GM19023 (cell line): ENCODE measurements around the gene ANKRD39.
"Not testable (repeated sequence)": the region's sequence is repeated elsewhere in the genome, so short reads cannot be mapped to it uniquely, and the experiment has no call there.

Experiments used
- ATAC-seq: cut with Tn5 transposase; IDR thresholded peaks from one replicate; pipeline ENCODE4 v1.9.1; 2021; ENCODE audit warnings: mild to moderate bottlenecking, moderate library complexity; ENCODE audit not compliant: unreplicated experiment

ANKRD39 gene

DNA sequence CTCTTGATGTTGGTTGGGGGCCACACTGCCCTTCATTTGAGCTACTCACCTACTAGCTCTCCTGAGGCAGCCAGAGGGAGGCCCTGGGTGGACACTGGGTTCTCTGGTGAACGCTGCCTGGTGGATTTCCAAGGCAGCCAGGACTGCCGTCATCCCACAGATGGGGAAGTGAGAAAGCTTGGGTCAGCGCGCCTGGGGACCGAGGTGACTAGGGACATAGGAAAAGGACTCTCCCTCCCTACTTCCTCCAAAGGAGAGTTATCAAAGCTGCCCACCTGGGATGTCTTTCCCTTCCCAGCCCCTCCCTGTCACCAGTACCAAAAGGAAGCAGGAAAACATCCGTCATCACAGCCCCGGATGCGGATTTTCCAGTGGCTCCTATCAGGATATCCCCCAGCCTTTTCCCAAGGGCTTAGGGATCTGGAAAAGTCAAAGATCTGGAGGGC is 15.9 kb upstream of the ANKRD39 start:
- no peak for ATAC-seq

DNA sequence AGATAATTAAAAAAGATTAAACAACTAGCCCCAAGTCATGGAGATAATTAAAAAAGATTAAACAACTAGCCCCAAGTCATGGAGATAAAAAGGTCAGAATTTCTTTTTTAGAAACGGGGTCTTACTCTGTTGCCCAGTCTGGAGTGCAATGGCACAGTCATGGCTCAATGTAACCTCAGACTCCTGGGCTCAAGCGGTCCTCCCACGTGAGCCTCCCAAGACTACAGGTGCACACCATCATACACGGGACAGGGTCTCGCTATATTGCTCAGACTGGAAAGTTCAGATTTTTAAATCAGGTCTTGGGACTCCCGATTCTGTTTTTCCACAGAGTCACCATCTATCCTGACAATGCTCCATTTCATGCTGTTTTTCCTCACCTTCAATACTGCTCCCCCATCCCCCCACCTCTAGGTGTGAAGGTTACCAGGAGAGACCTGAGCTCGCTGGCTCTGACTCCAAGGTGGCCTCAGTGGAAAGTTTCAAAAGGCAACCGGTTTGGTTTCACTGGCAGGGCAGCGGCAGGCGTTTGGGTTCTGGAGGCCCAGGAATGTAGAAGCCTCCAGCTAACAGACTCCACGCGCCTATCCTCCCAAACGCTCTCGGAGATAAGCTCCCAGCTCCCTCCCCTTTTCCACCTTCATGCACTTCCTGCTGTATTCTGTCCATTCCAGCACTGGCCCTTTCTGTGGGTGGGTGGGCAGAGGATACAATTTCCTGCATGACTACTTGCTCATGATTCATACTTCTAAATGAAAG is 15.0 kb upstream of the ANKRD39 start:
- ATAC-seq = no peak

DNA sequence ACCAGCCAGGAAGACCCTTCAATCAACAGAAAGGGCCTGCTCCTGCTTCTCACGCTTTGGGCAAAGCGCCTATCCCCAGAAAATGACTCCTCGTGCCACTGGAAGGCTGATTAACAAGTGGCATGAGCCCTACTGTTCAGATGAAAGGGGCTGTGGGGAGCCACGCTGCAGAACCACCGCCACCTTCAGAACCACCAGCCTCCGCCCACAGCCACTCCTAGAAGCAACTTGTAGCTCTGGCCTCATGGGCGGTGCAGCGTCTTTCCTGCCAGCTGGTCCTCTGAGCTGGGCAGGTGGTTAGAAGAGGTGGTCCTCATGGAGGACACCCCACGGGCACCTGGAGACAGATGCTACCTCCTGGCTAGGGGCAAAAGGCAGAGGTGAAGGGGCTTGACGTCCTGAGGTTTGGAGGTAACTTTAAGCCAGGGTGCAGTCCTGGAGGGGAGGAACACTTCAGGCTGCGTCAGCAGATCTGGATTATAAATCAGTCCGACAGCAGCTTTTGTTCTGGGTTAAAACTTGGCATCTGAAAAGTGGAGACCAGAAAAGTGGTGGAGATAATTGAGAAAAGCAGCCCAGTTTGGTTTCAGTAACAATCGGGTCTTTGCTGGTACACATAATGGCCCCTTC is 12.9 kb upstream of the ANKRD39 start:
- no peak for ATAC-seq

DNA sequence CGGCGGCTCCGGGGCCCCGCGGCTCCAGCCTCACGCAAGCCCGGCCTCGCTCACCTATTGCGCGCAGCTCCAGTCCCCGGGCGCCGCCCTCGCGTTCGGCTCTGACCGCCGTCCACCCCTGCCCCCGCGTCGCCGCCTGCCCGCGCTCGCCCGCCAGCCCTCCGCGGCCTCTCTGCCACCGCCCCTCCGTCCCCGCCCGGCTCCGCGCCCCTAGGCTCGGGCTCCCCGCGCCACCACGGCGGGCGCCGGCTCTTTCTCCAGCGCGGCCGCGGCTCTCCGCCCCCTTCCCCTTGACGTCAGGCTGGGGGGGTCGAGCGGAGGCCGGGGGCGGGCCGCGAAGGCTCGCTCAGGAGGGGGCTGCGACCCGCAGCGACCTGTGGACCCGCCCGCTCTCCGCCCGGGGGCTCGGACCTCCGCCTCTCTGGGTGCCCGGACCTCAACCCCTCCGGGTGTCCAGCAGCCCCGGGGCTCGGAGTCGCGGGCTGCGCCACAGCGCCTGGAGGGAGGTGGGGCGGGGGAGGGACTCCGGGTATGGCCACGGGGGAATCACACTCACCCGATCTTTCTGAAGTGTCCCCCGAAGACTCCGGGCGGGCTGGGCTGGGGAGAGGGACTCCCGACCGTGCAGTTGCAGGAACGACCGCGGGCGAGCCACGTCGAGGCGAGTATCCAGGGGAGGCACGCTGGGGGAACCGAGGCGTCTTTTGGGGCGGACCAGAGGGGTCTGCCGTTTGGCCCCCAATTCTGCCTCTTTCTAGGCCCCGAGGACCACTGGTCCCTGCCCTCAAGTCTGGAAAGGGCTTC is 12.2 kb upstream of the ANKRD39 start, which contains the start of gene SEMA4C:
TSS of gene SEMA4C (minus strand) at position 259 of the 804 bp plus-strand sequence. CDS start 2,194 bp downstream, outside the sequence.
- peak; percentile 30 for ATAC-seq

DNA sequence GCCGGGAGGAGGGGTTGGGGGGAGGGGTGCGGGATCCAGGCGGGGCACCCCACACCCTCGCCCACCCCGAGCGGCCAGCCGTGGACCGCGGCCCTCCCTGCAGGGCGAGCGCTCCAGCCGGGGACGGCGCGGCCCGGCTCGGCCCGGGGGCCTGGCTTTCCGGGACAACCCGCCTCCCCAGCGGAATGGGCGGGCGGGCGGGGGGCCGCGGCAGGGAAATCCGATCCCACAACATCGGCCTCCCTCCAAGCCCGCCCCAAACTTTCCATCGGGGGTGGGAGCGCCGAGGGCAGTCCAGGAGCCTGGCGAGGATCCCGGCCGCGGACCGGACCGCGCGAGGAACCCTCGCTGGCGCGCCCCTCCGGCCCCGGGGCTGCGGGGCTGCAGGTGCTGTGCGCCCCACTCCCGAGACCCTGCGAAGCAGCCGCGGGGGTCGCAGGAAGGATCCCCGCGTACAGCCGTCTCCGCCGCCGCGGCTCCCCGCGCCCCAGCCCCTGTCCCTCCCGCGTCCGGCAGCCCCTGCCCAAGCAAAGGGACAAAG is 11.5 kb upstream of the ANKRD39 start:
- ATAC-seq = peak; percentile 20

DNA sequence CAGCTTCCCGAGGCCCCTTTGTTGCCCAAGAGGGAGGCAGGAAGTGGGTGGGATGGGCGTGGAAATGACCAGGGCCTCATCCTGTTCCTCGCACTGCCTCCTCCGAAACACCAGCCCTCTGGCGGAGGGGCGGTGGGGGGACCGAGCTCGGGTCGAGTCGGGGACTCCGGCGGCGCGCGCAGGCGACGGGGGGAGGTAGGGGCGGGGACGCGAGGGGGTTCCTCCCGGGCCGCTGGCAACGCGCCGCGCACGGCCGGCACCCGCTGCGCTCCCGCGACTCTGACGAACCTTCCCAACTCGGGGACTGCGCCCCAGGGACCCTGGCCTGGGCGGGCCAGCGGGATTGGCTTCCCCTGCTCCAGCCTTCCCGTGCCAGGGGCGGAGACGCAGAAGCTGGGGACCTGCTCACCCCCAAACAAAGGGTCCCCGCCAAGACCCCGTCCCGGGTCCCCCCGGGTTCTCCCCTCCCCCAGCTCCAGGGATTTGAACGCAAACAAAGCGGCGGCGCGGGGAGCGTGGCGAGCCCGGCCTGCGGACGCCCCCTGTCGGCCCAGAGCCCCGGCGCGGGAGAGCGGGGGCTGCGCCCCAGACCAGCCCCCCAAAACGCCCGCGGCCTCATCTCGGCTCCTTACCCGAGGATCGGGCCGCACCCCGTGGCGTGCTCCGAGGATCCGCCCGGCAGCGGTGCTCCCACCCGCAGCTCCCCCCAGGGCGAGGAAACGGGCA is 10.9 kb upstream of the ANKRD39 start:
- peak; percentile 37 for ATAC-seq

DNA sequence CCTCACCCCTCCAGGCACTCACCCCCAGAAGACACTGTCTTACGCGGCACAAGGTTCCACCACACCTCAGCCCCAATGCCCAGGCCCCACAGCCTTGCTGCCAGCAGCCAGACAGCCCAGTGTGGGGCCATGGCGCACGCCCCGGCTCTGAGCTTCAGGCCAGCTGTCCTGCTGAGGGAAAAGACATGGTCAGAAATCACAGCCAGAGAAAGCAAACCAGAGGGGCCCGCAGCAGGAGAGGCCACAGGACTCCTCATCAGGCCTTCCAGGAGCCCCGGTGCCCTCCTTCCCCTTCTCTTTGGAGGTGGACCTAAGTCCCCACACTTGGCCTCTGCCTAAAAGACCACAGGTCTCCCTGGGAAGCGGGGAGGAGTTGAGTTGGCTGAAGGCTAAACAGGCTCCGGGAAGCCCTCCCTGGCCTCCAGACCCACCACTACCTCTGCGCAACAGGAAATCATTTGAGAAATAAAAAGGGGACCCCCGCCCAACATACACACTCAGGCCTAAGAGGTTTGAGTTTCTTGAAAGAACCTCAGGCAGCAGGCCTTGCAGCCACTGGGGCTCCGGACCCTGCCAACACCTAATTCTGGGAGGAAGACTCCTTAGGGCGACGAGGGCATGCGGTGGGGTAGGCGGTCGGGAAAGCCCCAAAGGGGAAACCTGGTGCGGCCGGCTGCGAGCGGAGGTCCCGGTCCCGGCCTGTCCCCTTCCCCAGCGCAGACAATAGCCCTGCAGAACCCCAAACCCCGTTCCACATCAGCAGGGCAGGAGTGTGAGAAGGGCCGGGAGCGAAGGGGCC is 10.1 kb upstream of the ANKRD39 start:
- no peak for ATAC-seq

DNA sequence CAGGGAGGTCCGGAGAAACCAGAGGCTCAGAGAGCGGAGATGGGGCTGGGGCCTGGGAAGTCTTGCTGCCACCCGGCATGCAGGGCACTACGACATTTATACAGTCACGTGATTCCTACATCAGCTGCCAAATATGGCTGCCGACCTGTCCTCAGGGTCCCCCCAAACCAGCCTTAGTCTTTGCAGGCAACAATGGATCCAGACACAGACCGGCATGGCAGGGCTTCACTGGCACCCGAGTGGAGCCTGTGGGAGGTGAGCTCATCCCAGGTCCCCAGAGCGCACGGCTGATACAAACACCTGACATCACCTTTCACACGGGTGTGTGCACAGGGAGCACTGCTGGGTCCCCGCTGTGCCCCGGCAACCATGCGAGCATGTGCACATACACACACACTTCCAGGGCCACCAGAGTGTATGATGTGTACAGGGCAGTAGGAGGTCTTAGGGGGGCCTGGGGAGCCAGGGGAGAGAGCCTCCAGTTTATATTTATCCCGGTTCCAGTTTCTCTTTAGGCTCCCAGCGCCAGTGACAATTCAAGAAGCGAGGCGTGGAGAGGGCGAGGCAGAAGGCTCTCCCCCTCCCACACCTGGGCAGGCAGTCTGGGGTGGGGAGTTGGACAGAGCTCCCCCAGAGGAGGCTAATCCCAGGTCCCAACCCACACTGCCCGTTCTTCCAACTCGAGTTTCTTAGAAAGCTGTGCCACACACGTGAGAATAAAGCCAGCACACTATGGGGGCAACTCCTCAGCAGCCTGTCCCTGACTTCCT is 9.4 kb upstream of the ANKRD39 start:
- ATAC-seq = no peak

DNA sequence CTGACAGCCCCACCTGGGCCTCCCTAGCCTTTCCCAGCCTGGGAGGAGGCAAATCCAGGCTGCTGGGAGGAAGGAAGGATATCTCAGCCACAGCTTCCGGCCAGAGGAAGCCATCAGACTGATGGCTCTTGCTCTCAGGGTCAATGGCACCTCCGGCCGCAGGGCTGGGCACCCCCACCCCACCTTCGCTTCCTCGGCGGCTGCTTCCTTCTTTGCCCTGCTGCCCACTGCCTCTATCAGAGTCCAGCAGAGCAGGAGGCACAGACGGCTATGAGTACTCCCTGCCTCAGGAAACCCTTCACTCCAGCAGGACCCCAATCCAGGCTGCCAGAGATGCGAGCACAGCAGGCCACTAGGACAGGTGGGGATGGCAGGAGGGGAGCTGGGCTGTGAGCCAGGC is 8.8 kb upstream of the ANKRD39 start:
- ATAC-seq = no peak

DNA sequence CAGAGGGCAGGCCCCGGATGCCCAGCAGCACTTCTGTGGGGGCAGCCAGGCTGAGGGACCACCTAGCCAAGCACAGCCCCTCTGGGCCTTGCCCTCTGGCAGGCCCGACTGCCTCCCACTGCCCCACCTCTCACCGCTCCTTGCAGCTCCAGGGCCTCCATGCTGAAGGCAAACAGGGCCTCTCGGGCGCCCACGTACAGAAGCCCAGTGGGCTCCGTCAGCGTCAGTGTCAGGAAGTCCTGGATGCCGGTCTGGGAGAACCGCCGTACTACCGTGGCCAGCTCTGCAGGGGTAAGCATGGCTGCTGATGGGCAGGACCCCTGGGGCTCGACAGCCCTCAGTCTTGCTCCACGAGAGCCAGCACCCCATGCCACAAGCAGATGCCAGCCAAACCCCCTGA is 8.3 kb upstream of the ANKRD39 start:
- ATAC-seq = no peak

DNA sequence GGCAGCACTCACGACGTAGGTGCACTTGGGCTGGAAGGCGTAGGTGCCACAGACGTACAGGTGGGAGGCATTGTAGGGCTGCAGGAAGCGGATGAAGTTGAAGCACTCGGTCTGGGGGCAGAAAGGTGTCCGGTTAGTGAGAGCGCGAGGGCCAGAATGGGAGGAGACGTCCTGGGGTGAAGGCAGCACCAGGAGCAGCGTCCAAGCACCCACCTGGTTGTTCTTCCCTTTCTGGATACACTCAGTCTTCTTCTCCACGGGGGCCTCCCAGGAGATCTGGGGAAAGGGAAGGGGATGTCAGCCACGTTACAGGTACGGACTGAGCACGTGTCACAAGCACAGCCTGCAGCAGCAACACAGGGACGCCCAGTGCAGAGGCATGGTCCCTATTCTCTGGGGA is 7.8 kb upstream of the ANKRD39 start:
- no peak for ATAC-seq

DNA sequence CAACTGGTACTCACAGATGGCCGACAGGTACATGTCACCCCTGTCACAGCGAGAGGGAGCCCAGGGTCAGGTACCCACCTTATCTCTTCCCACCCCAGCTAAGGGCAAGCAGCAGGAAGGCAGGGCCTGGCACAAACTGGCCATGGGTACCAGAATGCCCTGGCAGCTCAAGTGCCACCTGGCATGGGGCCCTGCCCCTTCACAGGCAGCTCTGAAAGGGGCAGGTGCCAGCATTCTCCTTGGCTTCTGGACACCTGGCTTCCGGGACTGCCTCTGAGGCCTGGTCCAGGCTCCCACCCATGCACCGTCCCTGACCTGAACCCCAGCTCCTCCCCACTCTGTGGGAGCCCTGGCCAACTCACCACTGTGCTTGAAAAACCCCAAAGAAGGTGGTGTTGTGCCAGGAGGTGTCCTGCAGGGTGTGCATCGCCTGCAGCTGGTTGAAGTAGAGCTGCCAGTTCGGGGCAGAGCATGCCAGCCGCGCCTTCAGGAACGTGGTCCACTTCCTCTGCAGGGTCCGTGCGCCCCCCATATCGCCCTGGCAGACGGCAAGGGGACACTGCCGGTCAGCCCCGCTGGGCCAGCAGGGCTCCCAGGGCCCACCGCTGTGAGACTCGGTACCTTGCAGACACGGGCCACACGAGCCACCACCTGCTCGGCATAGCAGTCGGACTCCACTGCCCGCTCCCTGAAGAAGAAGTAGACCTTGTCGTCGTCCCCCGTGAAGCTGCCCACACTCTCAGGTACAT is 6.7 kb upstream of the ANKRD39 start:
- no peak for ATAC-seq

DNA sequence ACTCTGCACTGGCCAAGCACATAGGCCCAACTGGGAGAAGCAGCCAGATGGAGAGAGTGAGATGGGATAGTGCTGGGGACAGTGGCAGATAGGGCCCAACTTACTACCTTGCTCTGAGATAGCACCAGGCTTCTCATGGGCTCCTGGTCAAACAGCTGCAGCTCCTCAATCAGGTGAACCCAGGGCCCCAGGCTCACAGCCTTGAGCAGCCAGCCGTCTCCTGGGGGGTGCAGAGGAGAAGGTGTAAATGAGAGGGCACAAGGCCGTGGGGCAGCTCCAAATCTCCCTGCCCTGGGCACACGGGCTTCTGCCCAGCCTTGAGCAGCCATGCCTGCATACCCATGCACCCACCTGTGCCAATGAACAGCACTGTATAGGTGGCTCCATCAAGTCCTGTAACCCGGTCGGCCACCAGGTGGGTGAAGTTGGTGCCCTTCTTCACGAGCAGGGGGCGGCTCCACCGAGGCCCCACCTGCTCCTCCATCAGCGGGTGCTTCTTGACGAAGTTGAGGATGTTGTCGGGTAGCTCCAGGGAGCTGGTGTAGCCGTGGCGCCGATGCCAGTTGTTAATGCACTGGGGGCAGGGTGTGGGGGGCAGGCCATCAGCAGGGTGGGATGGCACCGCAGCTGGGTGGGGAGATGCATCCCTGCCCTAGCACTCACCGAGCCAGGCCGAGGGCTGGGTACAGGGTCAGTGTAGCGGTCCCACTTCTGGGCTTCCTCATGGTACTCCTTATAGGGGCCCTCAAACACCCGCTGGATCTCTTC is 5.9 kb upstream of the ANKRD39 start:
- no peak for ATAC-seq

DNA sequence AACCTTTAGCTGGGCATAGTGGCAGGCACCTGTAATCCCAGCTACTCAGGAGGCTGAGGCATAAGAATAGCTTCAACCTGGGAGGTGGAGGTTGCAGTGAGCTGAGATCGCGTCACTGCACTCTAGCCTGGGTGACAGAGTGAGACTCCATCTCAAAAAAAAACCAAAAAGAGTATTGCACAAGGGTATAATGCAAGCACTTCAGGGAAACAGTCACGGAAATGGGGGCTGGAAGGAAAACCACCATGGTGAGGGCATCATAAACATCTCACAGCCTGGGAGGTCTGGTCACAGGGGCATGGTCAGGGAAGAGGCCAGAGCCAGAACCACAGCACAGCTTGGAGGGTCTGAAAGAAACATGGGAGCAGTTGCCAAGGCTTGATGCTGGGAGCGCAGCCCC is 5.2 kb upstream of the ANKRD39 start:
- not testable (repeated sequence) for ATAC-seq

DNA sequence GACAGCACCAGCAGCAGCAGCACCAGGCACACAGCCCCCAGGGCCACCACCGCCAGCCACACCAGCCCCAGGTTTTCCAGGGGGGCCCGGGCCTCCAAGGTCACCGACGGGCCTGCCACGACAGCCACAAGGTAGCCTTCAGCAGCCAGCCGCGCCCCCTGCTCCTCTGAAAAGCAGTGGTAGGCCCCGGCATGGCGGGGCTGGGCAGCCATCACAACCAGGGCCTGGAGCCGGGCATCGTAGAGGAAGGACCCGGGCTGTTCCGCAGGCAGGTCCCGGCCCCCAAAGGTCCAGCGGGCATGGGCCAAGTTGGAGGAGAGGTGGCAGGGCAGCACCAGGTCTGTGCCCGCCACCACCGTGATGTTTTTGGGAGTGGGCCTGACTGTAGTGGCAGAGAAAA is 3.3 kb upstream of the ANKRD39 start:
- ATAC-seq = no peak

DNA sequence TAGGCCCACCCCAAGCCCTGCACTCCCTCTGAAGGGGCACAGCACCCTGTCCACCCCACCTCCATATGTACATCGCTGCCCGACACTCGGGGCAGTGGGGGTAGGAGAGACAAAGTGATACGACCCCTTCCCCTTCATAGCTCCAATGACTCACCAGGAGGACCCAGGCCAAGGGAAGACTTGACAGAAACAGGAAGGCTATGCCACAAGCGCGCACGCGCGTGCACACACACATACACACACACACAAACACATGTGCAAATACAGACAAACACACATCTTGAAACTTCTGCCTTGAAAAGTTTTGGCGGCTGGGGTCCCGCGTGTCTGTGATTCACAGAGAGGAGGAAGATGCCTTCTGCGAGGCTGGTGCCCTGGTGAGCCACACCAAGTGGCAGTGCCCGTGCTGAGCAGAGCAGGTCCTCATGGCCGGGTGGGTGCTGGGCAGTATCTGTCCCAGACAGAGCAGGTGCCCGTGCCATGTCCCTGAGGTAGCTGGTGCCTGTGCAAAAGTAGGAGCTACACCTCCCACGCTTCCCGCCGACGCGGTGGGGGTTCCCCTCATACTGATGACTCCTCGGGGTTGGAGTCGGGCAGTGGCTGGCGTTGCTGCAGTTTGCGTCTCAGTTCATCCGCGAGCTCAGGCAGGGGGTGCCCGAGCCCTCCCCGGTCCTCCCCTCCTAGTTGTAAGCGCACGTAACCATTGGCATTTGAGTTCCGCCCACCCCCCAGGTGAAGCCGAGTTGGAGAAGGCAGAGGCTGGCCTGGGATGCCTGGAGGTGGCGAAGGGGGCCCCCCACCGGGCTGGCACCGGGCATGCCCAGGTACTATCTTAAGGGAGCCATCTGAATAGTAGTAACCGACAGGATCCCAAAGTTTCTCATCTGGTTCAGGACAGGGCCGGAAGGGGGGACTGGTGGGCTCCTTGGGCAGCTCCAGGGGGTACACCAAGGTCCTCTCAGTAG is 2.5 kb upstream of the ANKRD39 start:
- ATAC-seq = no peak

DNA sequence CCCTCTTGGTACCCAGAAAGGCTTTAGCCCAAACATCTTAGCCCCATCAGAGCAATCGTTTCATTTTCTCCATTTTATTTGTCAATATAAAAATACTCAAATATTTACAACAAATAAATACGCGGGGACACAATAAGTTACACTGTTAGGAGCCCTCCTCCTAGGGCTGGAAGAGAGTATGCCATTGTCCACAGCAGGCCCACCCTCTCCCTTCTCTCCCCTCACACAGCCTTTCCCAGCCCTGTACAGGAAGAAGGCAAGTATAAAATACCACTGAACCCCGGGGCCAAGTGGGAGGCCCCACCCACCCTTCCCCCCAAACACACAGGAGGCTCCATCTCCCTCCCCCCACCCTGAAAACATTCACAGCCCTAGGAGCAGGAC is 1.9 kb upstream of the ANKRD39 start:
- no peak for ATAC-seq
